SHP77 treated with DMSO at 0.1 percent for 48 hours (cell line): ENCODE results near the gene OTOL1.
"Not testable (repeated sequence)": the region's sequence is repeated elsewhere in the genome, so short reads cannot be mapped to it uniquely, and the experiment has no call there.

Experiments used
- DNase-seq: peaks from one replicate; lab custom pipeline; 2025; lab: John Stamatoyannopoulos, UW

OTOL1 gene

GRCh38 chr3:161496508-161496907 is at the start of gene OTOL1:
OTOL1 (plus strand) TSS chr3:161496808; CDS start chr3:161496808, 0 bp downstream.
- DNase-seq: no peak

GRCh38 chr3:161449785-161450184 is 46.8 kb upstream of the OTOL1 start:
- no peak for DNase-seq

- no peak for DNase-seq
These were observed 44.4 kb upstream of the OTOL1 start for GRCh38 chr3:161452179-161452578.

- DNase-seq: no peak
These were observed 42.0 kb upstream of the OTOL1 start for GRCh38 chr3:161454615-161455014.

- DNase-seq: no peak
These were observed 40.6 kb upstream of the OTOL1 start for GRCh38 chr3:161455962-161456361.

- no peak for DNase-seq
These were observed 34.5 kb upstream of the OTOL1 start for GRCh38 chr3:161462138-161462537.

- DNase-seq: no peak
These were observed 25.4 kb upstream of the OTOL1 start for GRCh38 chr3:161471211-161471610.

GRCh38 chr3:161474139-161474538 is 22.5 kb upstream of the OTOL1 start:
- DNase-seq: no peak

GRCh38 chr3:161474741-161475140 is 21.9 kb upstream of the OTOL1 start:
- no peak for DNase-seq

- no peak for DNase-seq
These were observed 21.4 kb upstream of the OTOL1 start for GRCh38 chr3:161475206-161475605.

GRCh38 chr3:161475905-161476304 is 20.7 kb upstream of the OTOL1 start:
- no peak for DNase-seq

- no peak for DNase-seq
These were observed 12.4 kb upstream of the OTOL1 start for GRCh38 chr3:161484226-161484625.

- not testable (repeated sequence) for DNase-seq
These were observed 8.3 kb upstream of the OTOL1 start for GRCh38 chr3:161488284-161488683.

GRCh38 chr3:161489395-161489794 is 7.2 kb upstream of the OTOL1 start:
- no peak for DNase-seq

- not testable (repeated sequence) for DNase-seq
These were observed 5.8 kb upstream of the OTOL1 start for GRCh38 chr3:161490845-161491244.

GRCh38 chr3:161498259-161498921 is 1.8 kb downstream of the OTOL1 start:
- DNase-seq: no peak

GRCh38 chr3:161500068-161500796 is 3.6 kb downstream of the OTOL1 start:
- no peak for DNase-seq

GRCh38 chr3:161503271-161503670 is 6.7 kb downstream of the OTOL1 start:
- no peak for DNase-seq

GRCh38 chr3:161508852-161509477 is 12.4 kb downstream of the OTOL1 start:
- DNase-seq: no peak

GRCh38 chr3:161510510-161511260 is 14.1 kb downstream of the OTOL1 start:
- no peak for DNase-seq

- DNase-seq: no peak
These were observed 27.3 kb downstream of the OTOL1 start for GRCh38 chr3:161523916-161524315.

GRCh38 chr3:161531930-161532329 is 35.3 kb downstream of the OTOL1 start:
- no peak for DNase-seq
